GM13977 (cell line): ENCODE results near the gene ASB2.

Experiments
- DNase-seq: peaks from one replicate; pipeline ENCODE4 v3.0.0; 2012; ENCODE audit warnings: low spot score
- CTCF ChIP-seq: IDR thresholded peaks from 2 replicates; pipeline ENCODE4 v1.5.1; 2012; ENCODE audit warnings: mild to moderate bottlenecking, control low read depth; ENCODE audit not compliant: insufficient read depth; ENCODE audit errors: extremely low read depth, missing control alignments
- in situ Hi-C: fragments of 300-500 bp; cut with MboI; formaldehyde crosslinking; loops from one replicate; pipeline ENCODE4 v1.12.0; 2022; ENCODE audit warnings: low sequenced_read_pairs, low pct_unique_long_range_greater_than_20kb, mixed read lengths, inconsistent platforms; ENCODE audit not compliant: unreplicated experiment

Gene ASB2

GRCh38 chr14:93989939-93990338 lies 13.6 kb upstream of the ASB2 start:
- in situ Hi-C loops = no loop called here
- TF ChIP-seq CTCF = no peak
- peak; percentile 78 for DNase-seq

GRCh38 chr14:93987815-93988476 lies 11.6 kb upstream of the ASB2 start:
- no peak for TF ChIP-seq CTCF
- no peak for DNase-seq
- in situ Hi-C loops = no loop called here

- DNase-seq = no peak
- TF ChIP-seq CTCF = no peak
- in situ Hi-C loops = no loop called here
These were observed 11.0 kb upstream of the ASB2 start for GRCh38 chr14:93987376-93987775.

GRCh38 chr14:93986955-93987354 lies 10.6 kb upstream of the ASB2 start:
- no peak for DNase-seq
- in situ Hi-C loops = no loop called here
- TF ChIP-seq CTCF = no peak

- in situ Hi-C loops = no loop called here
- TF ChIP-seq CTCF = peak; percentile 36
- DNase-seq = no peak
These were observed 8.6 kb upstream of the ASB2 start for GRCh38 chr14:93984987-93985410.

- no peak for TF ChIP-seq CTCF
- DNase-seq = no peak
- in situ Hi-C loops = no loop called here
These were observed 7.7 kb upstream of the ASB2 start for GRCh38 chr14:93984070-93984469.
